GM12878 (cell line): ENCODE measurements around the gene AIFM3.

Experiments
- ATF2 ChIP-seq: IDR thresholded peaks from 2 replicates; pipeline ENCODE4 v1.6.1; 2012; ENCODE audit warnings: low read length, inconsistent platforms
- BACH1 ChIP-seq: fragments of 450-650 bp; IDR thresholded peaks from 2 replicates; pipeline ENCODE4 v1.6.1; 2017; ENCODE audit warnings: mild to moderate bottlenecking, borderline replicate concordance
- CBX3 ChIP-seq: fragments of 200-600 bp; sonication (generic); IDR thresholded peaks from 2 replicates; pipeline ENCODE4 v1.6.1; 2016; ENCODE audit warnings: low read depth, borderline replicate concordance
- EZH2 ChIP-seq: IDR thresholded peaks from 2 replicates; pipeline ENCODE4 v1.6.1; 2012; ENCODE audit warnings: low read depth, mild to moderate bottlenecking, control low read depth, inconsistent platforms, low read length, borderline replicate concordance; ENCODE audit not compliant: control insufficient read depth
- GABPA ChIP-seq: IDR thresholded peaks from 2 replicates; pipeline ENCODE4 v1.6.1; 2014; ENCODE audit warnings: antibody characterized with exemption, low read depth, mild to moderate bottlenecking, inconsistent platforms
- HCFC1 ChIP-seq: fragments of 150-350 bp; IDR thresholded peaks from 2 replicates; pipeline ENCODE4 v1.6.1; 2014; ENCODE audit warnings: low read length
- POLR2A ChIP-seq: IDR thresholded peaks from 2 replicates; pipeline ENCODE4 v1.6.1; 2011; ENCODE audit warnings: low read depth, mild to moderate bottlenecking, low read length
- POLR2AphosphoS5 ChIP-seq: IDR thresholded peaks from 2 replicates; pipeline ENCODE4 v1.6.1; 2011; ENCODE audit warnings: mild to moderate bottlenecking, low read length, inconsistent platforms
- SIN3A ChIP-seq: IDR thresholded peaks from 2 replicates; pipeline ENCODE4 v1.6.1; 2012; ENCODE audit warnings: low read depth, low read length, improper control_type of control experiment
- SUZ12 ChIP-seq: fragments of 200-600 bp; sonication (generic); IDR thresholded peaks from one replicate; pipeline ENCODE4 v1.6.1; 2018; ENCODE audit warnings: antibody characterized with exemption, mild to moderate bottlenecking; ENCODE audit not compliant: unreplicated experiment
- TF ChIP-seq, protein P1 (sequence below), 3 experiments: IDR thresholded peaks in 2 of 3; conservative IDR thresholded peaks in 1 of 3; 2 replicates each; pipeline ENCODE4 v1.5.1; 2011; ENCODE audit warnings: low read depth in 3 of 3, low read length in 3 of 3, mild to moderate bottlenecking in 3 of 3, control low read depth in 2 of 3, moderate library complexity in 2 of 3, inconsistent platforms in 1 of 3, mixed read lengths in 1 of 3; ENCODE audit not compliant: control insufficient read depth in 2 of 3, insufficient read depth in 1 of 3; ENCODE audit errors: extremely low read depth in 1 of 3

DNA sequence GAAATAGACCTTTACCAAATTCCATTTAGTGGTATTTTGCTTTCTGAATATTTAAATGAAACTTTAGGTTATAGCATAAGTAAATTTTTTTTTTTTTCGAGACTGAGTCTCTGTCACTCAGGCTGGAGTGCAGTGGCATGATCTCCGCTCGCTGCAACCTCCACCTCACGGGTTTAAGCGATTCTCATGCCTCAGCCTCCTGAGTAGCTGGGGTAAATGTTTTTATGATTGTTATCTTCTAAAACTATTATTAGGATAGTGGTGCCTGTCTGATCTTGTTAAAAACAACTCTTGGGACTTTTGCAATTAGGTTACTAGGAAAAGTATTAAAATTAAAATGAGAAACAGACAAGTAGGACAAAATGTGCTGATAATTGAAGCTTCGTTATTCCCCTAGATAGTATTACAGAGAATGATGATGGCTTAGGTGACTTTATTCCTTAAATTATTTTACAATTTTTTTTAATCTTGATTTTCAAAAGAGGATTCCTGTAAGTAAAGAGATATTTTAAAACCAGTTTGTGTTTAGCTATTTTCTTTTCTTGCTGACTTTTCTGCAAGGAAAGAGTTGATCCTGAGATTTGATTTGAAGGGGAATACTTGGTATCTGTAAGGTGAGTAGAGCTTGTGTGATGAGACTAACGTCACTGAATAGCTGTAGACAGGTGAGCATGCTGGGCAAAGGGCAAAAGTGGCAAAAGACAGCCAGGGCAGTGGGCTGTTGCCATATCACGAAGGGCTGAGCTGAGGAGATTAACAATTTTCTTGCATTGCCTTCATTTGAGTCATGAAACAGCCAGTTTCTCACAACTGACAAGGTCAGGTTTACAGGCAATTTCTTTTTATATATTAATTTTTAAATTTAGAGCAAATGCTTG lies 29.0 kb upstream of the AIFM3 start:
- no peak for TF ChIP-seq POLR2AphosphoS5
- TF ChIP-seq BACH1 = no peak
- no peak for TF ChIP-seq EZH2
- TF ChIP-seq POLR2A = no peak
- TF ChIP-seq, protein P1, sequence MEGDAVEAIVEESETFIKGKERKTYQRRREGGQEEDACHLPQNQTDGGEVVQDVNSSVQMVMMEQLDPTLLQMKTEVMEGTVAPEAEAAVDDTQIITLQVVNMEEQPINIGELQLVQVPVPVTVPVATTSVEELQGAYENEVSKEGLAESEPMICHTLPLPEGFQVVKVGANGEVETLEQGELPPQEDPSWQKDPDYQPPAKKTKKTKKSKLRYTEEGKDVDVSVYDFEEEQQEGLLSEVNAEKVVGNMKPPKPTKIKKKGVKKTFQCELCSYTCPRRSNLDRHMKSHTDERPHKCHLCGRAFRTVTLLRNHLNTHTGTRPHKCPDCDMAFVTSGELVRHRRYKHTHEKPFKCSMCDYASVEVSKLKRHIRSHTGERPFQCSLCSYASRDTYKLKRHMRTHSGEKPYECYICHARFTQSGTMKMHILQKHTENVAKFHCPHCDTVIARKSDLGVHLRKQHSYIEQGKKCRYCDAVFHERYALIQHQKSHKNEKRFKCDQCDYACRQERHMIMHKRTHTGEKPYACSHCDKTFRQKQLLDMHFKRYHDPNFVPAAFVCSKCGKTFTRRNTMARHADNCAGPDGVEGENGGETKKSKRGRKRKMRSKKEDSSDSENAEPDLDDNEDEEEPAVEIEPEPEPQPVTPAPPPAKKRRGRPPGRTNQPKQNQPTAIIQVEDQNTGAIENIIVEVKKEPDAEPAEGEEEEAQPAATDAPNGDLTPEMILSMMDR (IDR thresholded peaks at IDR 0.05 in 2 of 3, conservative IDR thresholded peaks at IDR 0.05 in 1 of 3; ENCODE audit: control insufficient read depth in 2 of 3, extremely low read depth in 1 of 3, insufficient read depth in 1 of 3, low read depth in 3 of 3, low read length in 3 of 3) = no peak
- TF ChIP-seq ATF2 = no peak
- no peak for TF ChIP-seq HCFC1
- TF ChIP-seq CBX3 = no peak
- TF ChIP-seq SIN3A = no peak
- no peak for TF ChIP-seq SUZ12
- no peak for TF ChIP-seq GABPA
